Spleen (tissue), 11 donors: ENCODE measurements around the gene TLCD3B. TPM values are rescaled to one million over a fixed set of nuclear protein-coding genes. Genes with fewer than 3 reads are reported as not detected.

Experiments
- DNase-seq: peaks from one replicate; pipeline ENCODE4 v3.0.0-alpha.2; 2020
- H3K27ac ChIP-seq, 8 donors: fragments of 200-600 bp; sonication (generic) in 7 of 8; 1 replicate in 4 of 8; 2 replicates in 4 of 8; pipeline versions ENCODE4 v1.5.0 to v1.8.0; 2016 to 2021; ENCODE audit warnings: inconsistent platforms in 4 of 8, mild to moderate bottlenecking in 4 of 8, moderate library complexity in 1 of 8
- H3K27me3 ChIP-seq, 7 donors: fragments of 200-600 bp; sonication (generic) in 6 of 7; replicated peaks in 1 of 7; 1 replicate in 4 of 7; 2 replicates in 3 of 7; pipeline versions ENCODE4 v1.5.0 to v1.8.0; 2016 to 2021; ENCODE audit warnings: inconsistent platforms in 3 of 7, mild to moderate bottlenecking in 1 of 7
- H3K36me3 ChIP-seq, 6 donors: fragments of 200-600 bp; sonication (generic) in 5 of 6; 1 replicate in 4 of 6; 2 replicates in 2 of 6; pipeline versions ENCODE4 v1.5.0 to v1.8.0; 2016 to 2021; ENCODE audit warnings: inconsistent platforms in 2 of 6
- H3K4me1 ChIP-seq, 6 donors: fragments of 200-600 bp; sonication (generic) in 5 of 6; 1 replicate in 3 of 6; 2 replicates in 3 of 6; pipeline versions ENCODE4 v1.5.0 to v1.8.0; 2016 to 2021; ENCODE audit warnings: inconsistent platforms in 3 of 6
- H3K4me3 ChIP-seq, 8 donors: fragments of 200-600 bp; sonication (generic) in 7 of 8; 1 replicate in 4 of 8; 2 replicates in 4 of 8; pipeline versions ENCODE4 v1.5.0 to v1.8.0; 2016 to 2021; ENCODE audit warnings: inconsistent platforms in 4 of 8, mild to moderate bottlenecking in 4 of 8, moderate library complexity in 2 of 8
- H3K9me3 ChIP-seq, 8 donors: fragments of 200-600 bp; sonication (generic) in 7 of 8; 1 replicate in 4 of 8; 2 replicates in 4 of 8; pipeline versions ENCODE4 v1.5.0 to v1.8.0; 2016 to 2021; ENCODE audit warnings: inconsistent platforms in 4 of 8
- CTCF ChIP-seq, 11 experiments: fragments of 200-600 bp in 7 of 11; fragments of 450-650 bp in 4 of 11; sonication (generic) in 4 of 11; IDR thresholded peaks in 8 of 11; conservative IDR thresholded peaks in 3 of 11; 1 replicate in 7 of 11; 2 replicates in 4 of 11; pipeline versions ENCODE4 v1.4.0 to v1.8.0; 2016 to 2021; ENCODE audit warnings: antibody characterized with exemption in 11 of 11, inconsistent platforms in 4 of 11, mild to moderate bottlenecking in 1 of 11
- POLR2A ChIP-seq, 3 donors: fragments of 450-650 bp; IDR thresholded peaks; one replicate each; pipeline ENCODE4 v1.5.1; 2017; ENCODE audit warnings: antibody characterized with exemption in 3 of 3, mild to moderate bottlenecking in 1 of 3
- POLR2AphosphoS5 ChIP-seq, 3 donors: sonication (generic); formaldehyde crosslinking; IDR thresholded peaks; one replicate each; pipeline ENCODE4 v1.5.1; 2017; ENCODE audit warnings: antibody characterized with exemption in 3 of 3
- WGBS, 5 donors: extraction: QIAGEN DNeasy Blood & Tissue Kit in 3 of 5; methylation state at CpG; one replicate each; pipeline versions ENCODE4 v1.1.5 to v1.1.7; 2013 to 2018; 5-methylcytosine and 5-hydroxymethylcytosine counted together
- intact Hi-C: fragments of 100-400 bp; cut with DNase I; formaldehyde crosslinking; loops from one replicate; pipeline ENCODE4 v1.15.0; 2023; ENCODE audit warnings: low total_unique reads
- polyA plus RNA-seq, 3 donors: library from polyadenylated mRNA; stranded (reverse); fragments of 200-250 nt; gene quantifications; one replicate each; pipeline ENCODE4 v1.2.1, GENCODE V29; 2013
- total RNA-seq, 7 donors: library from RNA; depleted of rRNA in 3 of 7; stranded (reverse); fragments of >200 nt in 3 of 7; fragmentation: NEBNext Ultra II Directional in 4 of 7; extraction: Animal tissue kit (Norgen Biotek cat#: 25700) in 4 of 7; gene quantifications; one replicate each; pipeline versions ENCODE4 v1.1.0 to v1.2.1, GENCODE V29; 2016 to 2021
- donor health status: healthy with polysubstance abuse.
- donor health status: DM: no; HTN: no; CAD: no; lungs with moderate emphysema.
- donor health status: DM: no; HTN: no; CAD: no.
- donor health status: Bipolar disorder and iron deficiency.
- donor health status: healthy.
- donor health status: DM: no; HTN: no; CAD: no.
- donor health status: DM: yes; HTN: yes; CAD: no.

TLCD3B gene
- total and polyA plus RNA-seq, 10 donors, result 0.09 to 0.10 TPM; not detected in 8

- Histone ChIP-seq H3K4me1 (peaks cover 18 to 46% (median 33%) of the 10 kb centered on the region in 6 donors), H3K27ac (peak overlapping the region in 2 of 8 donors; percentile 95), H3K4me3 (no peak overlapping the region), H3K9me3 (no peaks in the 10 kb centered on the region), H3K36me3 (peaks cover 4 to 68% (median 52%) of the 10 kb centered on the region in 6 donors), H3K27me3 (no peaks in the 10 kb centered on the region)
- DNase-seq, result peak; percentile 76
- TF ChIP-seq POLR2AphosphoS5 (IDR thresholded peaks at IDR 0.05) (peak in 2 of 3 donors; percentile 45 to 73), CTCF (IDR thresholded peaks at IDR 0.05 in 8 of 11, conservative IDR thresholded peaks at IDR 0.05 in 3 of 11) (no peak), POLR2A (IDR thresholded peaks at IDR 0.05) (no peak)
- intact Hi-C loops, result no loop called here
- WGBS, 5 donors, result 85 to 95% (median 90%) methylated on average over 17 to 25 of the region's 25 CpGs
Measured at GRCh38 chr16:29993191-29993902, 37.7 kb downstream of the TLCD3B start.

GRCh38 chr16:29992344-29992967 is 38.6 kb downstream of the TLCD3B start:
- no peak for TF ChIP-seq CTCF (IDR thresholded peaks at IDR 0.05 in 8 of 11, conservative IDR thresholded peaks at IDR 0.05 in 3 of 11)
- TF ChIP-seq POLR2AphosphoS5 (IDR thresholded peaks at IDR 0.05), result peak in 1 of 3 donors; percentile 18
- TF ChIP-seq POLR2A (IDR thresholded peaks at IDR 0.05), result no peak
- no peak overlapping the region for H3K4me3 ChIP-seq
- H3K27me3 ChIP-seq, result no peaks in the 10 kb centered on the region
- intact Hi-C loops, result no loop called here
- no peaks in the 10 kb centered on the region for H3K9me3 ChIP-seq
- peaks cover 4 to 68% (median 61%) of the 10 kb centered on the region in 6 donors for H3K36me3 ChIP-seq
- no peak overlapping the region for H3K27ac ChIP-seq
- peaks cover 18 to 37% (median 30%) of the 10 kb centered on the region in 6 donors for H3K4me1 ChIP-seq
- 64 to 73% (median 72%) methylated on average over 7 of the region's 7 CpGs for WGBS, 5 donors
- no peak for DNase-seq

- TF ChIP-seq CTCF (IDR thresholded peaks at IDR 0.05 in 8 of 11, conservative IDR thresholded peaks at IDR 0.05 in 3 of 11), result no peak
- TF ChIP-seq POLR2AphosphoS5 (IDR thresholded peaks at IDR 0.05), result peak in 2 of 3 donors; percentile 21 to 36
- TF ChIP-seq POLR2A (IDR thresholded peaks at IDR 0.05), result no peak
- H3K4me3 ChIP-seq, result no peak overlapping the region
- H3K27ac ChIP-seq, result peak overlapping the region in 1 of 8 donors; percentile 10
- WGBS, 5 donors, result 81 to 94% (median 87%) methylated on average over 4 to 5 of the region's 5 CpGs
- H3K9me3 ChIP-seq, result no peaks in the 10 kb centered on the region
- no peaks in the 10 kb centered on the region for H3K27me3 ChIP-seq
- H3K4me1 ChIP-seq, result peaks cover 11 to 28% (median 21%) of the 10 kb centered on the region in 6 donors
- peaks cover 4 to 74% (median 70%) of the 10 kb centered on the region in 6 donors for H3K36me3 ChIP-seq
- intact Hi-C loops, result no loop called here
- peak; percentile 47 for DNase-seq
Measured at GRCh38 chr16:29991571-29991904, 39.5 kb downstream of the TLCD3B start.
